ENCODE results near the gene TCN2.
"Not testable (repeated sequence)": the region's sequence is repeated elsewhere in the genome, so short reads cannot be mapped to it uniquely, and the experiment has no call there.

Gene TCN2

GRCh38 chr22:30606455-30607299 is at the start of gene TCN2:
TCN2 (plus strand) TSS chr22:30607174; CDS start chr22:30607332, 158 bp downstream.
- no peak for DNase-seq (ENCODE audit: low spot score)

- DNase-seq (ENCODE audit: low spot score), result no peak
Measured at GRCh38 chr22:30557243-30557642, 49.7 kb upstream of the TCN2 start.

GRCh38 chr22:30559889-30560288 is 47.1 kb upstream of the TCN2 start:
- DNase-seq (ENCODE audit: low spot score), result no peak

- not testable (repeated sequence) for DNase-seq (ENCODE audit: low spot score)
Measured at GRCh38 chr22:30560643-30561202, 46.3 kb upstream of the TCN2 start.

GRCh38 chr22:30561402-30562189 is 45.4 kb upstream of the TCN2 start:
- DNase-seq (ENCODE audit: low spot score), result no peak

- no peak for DNase-seq (ENCODE audit: low spot score)
Measured at GRCh38 chr22:30562366-30562765, 44.6 kb upstream of the TCN2 start.

GRCh38 chr22:30564045-30564760 is 42.8 kb upstream of the TCN2 start:
- no peak for DNase-seq (ENCODE audit: low spot score)

GRCh38 chr22:30564761-30565119 is 42.2 kb upstream of the TCN2 start:
- no peak for DNase-seq (ENCODE audit: low spot score)

- no peak for DNase-seq (ENCODE audit: low spot score)
Measured at GRCh38 chr22:30565341-30565740, 41.6 kb upstream of the TCN2 start.

- DNase-seq (ENCODE audit: low spot score), result no peak
Measured at GRCh38 chr22:30566125-30566524, 40.8 kb upstream of the TCN2 start.

GRCh38 chr22:30567277-30567676 is 39.7 kb upstream of the TCN2 start:
- not testable (repeated sequence) for DNase-seq (ENCODE audit: low spot score)

GRCh38 chr22:30568137-30568805 is 38.7 kb upstream of the TCN2 start:
- DNase-seq (ENCODE audit: low spot score), result no peak

GRCh38 chr22:30569674-30570202 is 37.2 kb upstream of the TCN2 start:
- no peak for DNase-seq (ENCODE audit: low spot score)

- no peak for DNase-seq (ENCODE audit: low spot score)
Measured at GRCh38 chr22:30572210-30572609, 34.8 kb upstream of the TCN2 start.

- DNase-seq (ENCODE audit: low spot score), result no peak
Measured at GRCh38 chr22:30572840-30573593, 34.0 kb upstream of the TCN2 start.

GRCh38 chr22:30573594-30574094 is 33.3 kb upstream of the TCN2 start:
- no peak for DNase-seq (ENCODE audit: low spot score)

GRCh38 chr22:30574095-30574981 is 32.6 kb upstream of the TCN2 start, which contains the start of gene GAL3ST1:
GAL3ST1 (minus strand) TSS chr22:30574665; CDS start chr22:30557392, 17,273 bp downstream.
- DNase-seq (ENCODE audit: low spot score), result no peak

- no peak for DNase-seq (ENCODE audit: low spot score)
Measured at GRCh38 chr22:30574997-30575671, 31.8 kb upstream of the TCN2 start.

GRCh38 chr22:30575859-30576258 is 31.1 kb upstream of the TCN2 start:
- DNase-seq (ENCODE audit: low spot score), result no peak
